ENCODE measurements around the gene RABGAP1L. TPM values are rescaled to one million over a fixed set of nuclear protein-coding genes. Genes with fewer than 3 reads are reported as not detected.

Gene RABGAP1L
- total RNA-seq, 1 experiment from 2014 or later: 29.3 TPM

DNA sequence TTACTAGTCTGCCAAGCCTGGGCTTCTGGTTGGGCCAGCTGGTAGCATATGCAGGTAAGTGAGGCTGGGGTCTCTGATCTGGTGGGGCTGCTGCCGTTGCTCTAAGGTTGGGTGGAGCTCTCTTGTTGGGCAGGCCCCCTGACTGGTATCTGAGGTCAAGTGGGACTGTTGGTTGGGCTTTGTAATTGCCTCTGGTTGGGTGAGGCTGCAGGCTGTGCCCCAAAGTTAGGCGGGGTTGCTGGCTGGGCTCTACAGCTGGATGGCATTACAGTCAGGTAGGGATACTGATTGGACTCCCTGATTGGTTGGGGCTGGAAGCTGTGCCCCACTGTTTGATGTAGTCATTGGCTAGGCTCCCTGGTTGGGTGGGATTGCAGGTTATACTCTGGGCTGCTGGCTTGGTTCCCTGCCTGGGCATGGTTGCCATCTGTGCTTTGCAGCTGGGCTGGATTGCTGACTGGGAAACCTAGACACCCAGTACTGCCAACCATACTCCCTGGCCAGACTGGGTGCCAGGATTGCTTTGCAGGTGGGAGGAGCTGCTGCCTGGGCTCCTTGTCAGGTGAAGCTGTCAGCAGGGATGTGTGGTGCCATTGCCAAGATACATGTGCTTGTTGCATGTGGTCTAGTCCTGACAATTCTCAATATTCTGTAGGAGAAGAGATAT, 130.5 kb downstream of the RABGAP1L start:
- Histone ChIP-seq H3K9me2 (ENCODE audit: insufficient read depth) (no peaks in the 10 kb centered on the region), H2AFZ (ENCODE audit: low read depth, low read length, poor library complexity, severe bottlenecking) (no peak overlapping the region), H4K20me1 (ENCODE audit: insufficient read depth) (no peaks in the 10 kb centered on the region), H3K36me3 (ENCODE audit: control insufficient read depth in 1 of 2, insufficient read depth in 2 of 2, low read length in 2 of 2) (no peaks in the 10 kb centered on the region), H3K27ac (ENCODE audit: low read depth, low read length) (no peak overlapping the region), H3K4me1 (ENCODE audit: control insufficient read depth in 1 of 2, insufficient read depth in 2 of 2, low read length in 2 of 2) (no peaks in the 10 kb centered on the region), H3K9me3 (ENCODE audit: control insufficient read depth in 1 of 2, insufficient read depth in 1 of 2, low read depth in 1 of 2, low read length in 2 of 2) (no peaks in the 10 kb centered on the region), H3K79me2 (ENCODE audit: insufficient read depth, low read length) (no peaks in the 10 kb centered on the region), H3K4me3 (replicated peaks in 1 of 2; ENCODE audit: low read depth in 1 of 2, low read length in 2 of 2) (no peak overlapping the region), H3K4me2 (ENCODE audit: low read length) (no peak overlapping the region), H3K27me3 (ENCODE audit: insufficient read depth, low read length) (no peaks in the 10 kb centered on the region), H3K9ac (ENCODE audit: low read length) (no peak overlapping the region)
- ChIA-PET POLR2A (no interaction called here), CTCF (no interaction called here), RAD21 (ENCODE audit: low non-redundant PET in 1 of 2, low total read pairs in 2 of 2, uncharacterized antibody in 2 of 2, unreplicated experiment in 2 of 2) (no interaction called here)
- no peak for ATAC-seq
- intact Hi-C loops (cut with micrococcal nuclease): no loop called here
- no peak for TF ChIP-seq ELF1 (IDR thresholded peaks at IDR 0.05; ENCODE audit: borderline replicate concordance, low read depth)
- no peak for TF ChIP-seq SIN3A (IDR thresholded peaks at IDR 0.05; ENCODE audit: low read depth)
- TF ChIP-seq CTCF (IDR thresholded peaks at IDR 0.05 in 2 of 3, conservative IDR thresholded peaks at IDR 0.05 in 1 of 3; ENCODE audit: borderline replicate concordance in 1 of 3, insufficient read depth in 1 of 3, low read depth in 2 of 3, low read length in 2 of 3): no peak
- TF ChIP-seq SP1 (IDR thresholded peaks at IDR 0.05; ENCODE audit: low read depth): no peak
- TF ChIP-seq, protein P1, sequence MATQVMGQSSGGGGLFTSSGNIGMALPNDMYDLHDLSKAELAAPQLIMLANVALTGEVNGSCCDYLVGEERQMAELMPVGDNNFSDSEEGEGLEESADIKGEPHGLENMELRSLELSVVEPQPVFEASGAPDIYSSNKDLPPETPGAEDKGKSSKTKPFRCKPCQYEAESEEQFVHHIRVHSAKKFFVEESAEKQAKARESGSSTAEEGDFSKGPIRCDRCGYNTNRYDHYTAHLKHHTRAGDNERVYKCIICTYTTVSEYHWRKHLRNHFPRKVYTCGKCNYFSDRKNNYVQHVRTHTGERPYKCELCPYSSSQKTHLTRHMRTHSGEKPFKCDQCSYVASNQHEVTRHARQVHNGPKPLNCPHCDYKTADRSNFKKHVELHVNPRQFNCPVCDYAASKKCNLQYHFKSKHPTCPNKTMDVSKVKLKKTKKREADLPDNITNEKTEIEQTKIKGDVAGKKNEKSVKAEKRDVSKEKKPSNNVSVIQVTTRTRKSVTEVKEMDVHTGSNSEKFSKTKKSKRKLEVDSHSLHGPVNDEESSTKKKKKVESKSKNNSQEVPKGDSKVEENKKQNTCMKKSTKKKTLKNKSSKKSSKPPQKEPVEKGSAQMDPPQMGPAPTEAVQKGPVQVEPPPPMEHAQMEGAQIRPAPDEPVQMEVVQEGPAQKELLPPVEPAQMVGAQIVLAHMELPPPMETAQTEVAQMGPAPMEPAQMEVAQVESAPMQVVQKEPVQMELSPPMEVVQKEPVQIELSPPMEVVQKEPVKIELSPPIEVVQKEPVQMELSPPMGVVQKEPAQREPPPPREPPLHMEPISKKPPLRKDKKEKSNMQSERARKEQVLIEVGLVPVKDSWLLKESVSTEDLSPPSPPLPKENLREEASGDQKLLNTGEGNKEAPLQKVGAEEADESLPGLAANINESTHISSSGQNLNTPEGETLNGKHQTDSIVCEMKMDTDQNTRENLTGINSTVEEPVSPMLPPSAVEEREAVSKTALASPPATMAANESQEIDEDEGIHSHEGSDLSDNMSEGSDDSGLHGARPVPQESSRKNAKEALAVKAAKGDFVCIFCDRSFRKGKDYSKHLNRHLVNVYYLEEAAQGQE (IDR thresholded peaks at IDR 0.05; ENCODE audit: low read depth): no peak
- no peak for TF ChIP-seq CBX3 (IDR thresholded peaks at IDR 0.05; ENCODE audit: low read depth)
- no peak for TF ChIP-seq ZFX (IDR thresholded peaks at IDR 0.05)
- no peak for TF ChIP-seq POLR2A (IDR thresholded peaks at IDR 0.05; ENCODE audit: borderline replicate concordance, extremely low read depth, insufficient read depth, insufficient read length)
- TF ChIP-seq TCF7L2 (IDR thresholded peaks at IDR 0.05; ENCODE audit: borderline replicate concordance, extremely low read depth, insufficient read depth, insufficient read length): no peak
- TF ChIP-seq ZNF274 (IDR thresholded peaks at IDR 0.05; ENCODE audit: low read depth, low read length): no peak
- no peak for TF ChIP-seq EZH2 (IDR thresholded peaks at IDR 0.05)
- no peak for TF ChIP-seq ATF3 (IDR thresholded peaks at IDR 0.05)
- TF ChIP-seq EZH2phosphoT487 (IDR thresholded peaks at IDR 0.05; ENCODE audit: borderline replicate concordance): no peak
- no peak for TF ChIP-seq RAD21 (IDR thresholded peaks at IDR 0.05; ENCODE audit: low read depth)
- no peak for DNase-seq (ENCODE audit: low read depth, low spot score)
- BruUV-seq (replicated peaks): no TSS peak

Data from HCT116 (cell line).